LNCAP (cell line): ENCODE data around the gene S100A4.

Source experiments
- TF ChIP-seq, protein P1 (sequence below): fragments of 450-650 bp; IDR thresholded peaks from 2 replicates; pipeline ENCODE4 v1.5.1; 2017; ENCODE audit warnings: mild to moderate bottlenecking

S100A4 gene

GRCh38 chr1:153531638-153532037, 14.0 kb downstream of the S100A4 start:
- TF ChIP-seq, protein P1, sequence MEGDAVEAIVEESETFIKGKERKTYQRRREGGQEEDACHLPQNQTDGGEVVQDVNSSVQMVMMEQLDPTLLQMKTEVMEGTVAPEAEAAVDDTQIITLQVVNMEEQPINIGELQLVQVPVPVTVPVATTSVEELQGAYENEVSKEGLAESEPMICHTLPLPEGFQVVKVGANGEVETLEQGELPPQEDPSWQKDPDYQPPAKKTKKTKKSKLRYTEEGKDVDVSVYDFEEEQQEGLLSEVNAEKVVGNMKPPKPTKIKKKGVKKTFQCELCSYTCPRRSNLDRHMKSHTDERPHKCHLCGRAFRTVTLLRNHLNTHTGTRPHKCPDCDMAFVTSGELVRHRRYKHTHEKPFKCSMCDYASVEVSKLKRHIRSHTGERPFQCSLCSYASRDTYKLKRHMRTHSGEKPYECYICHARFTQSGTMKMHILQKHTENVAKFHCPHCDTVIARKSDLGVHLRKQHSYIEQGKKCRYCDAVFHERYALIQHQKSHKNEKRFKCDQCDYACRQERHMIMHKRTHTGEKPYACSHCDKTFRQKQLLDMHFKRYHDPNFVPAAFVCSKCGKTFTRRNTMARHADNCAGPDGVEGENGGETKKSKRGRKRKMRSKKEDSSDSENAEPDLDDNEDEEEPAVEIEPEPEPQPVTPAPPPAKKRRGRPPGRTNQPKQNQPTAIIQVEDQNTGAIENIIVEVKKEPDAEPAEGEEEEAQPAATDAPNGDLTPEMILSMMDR, result no peak

GRCh38 chr1:153527683-153528040, 17.9 kb downstream of the S100A4 start:
- TF ChIP-seq, protein P1, result no peak

- TF ChIP-seq, protein P1, result no peak
These were observed 18.5 kb downstream of the S100A4 start for GRCh38 chr1:153527023-153527682.

GRCh38 chr1:153526132-153526543, 19.5 kb downstream of the S100A4 start:
- TF ChIP-seq, protein P1, result no peak

GRCh38 chr1:153525088-153525728, 20.4 kb downstream of the S100A4 start:
- TF ChIP-seq, protein P1, result no peak

DNA sequence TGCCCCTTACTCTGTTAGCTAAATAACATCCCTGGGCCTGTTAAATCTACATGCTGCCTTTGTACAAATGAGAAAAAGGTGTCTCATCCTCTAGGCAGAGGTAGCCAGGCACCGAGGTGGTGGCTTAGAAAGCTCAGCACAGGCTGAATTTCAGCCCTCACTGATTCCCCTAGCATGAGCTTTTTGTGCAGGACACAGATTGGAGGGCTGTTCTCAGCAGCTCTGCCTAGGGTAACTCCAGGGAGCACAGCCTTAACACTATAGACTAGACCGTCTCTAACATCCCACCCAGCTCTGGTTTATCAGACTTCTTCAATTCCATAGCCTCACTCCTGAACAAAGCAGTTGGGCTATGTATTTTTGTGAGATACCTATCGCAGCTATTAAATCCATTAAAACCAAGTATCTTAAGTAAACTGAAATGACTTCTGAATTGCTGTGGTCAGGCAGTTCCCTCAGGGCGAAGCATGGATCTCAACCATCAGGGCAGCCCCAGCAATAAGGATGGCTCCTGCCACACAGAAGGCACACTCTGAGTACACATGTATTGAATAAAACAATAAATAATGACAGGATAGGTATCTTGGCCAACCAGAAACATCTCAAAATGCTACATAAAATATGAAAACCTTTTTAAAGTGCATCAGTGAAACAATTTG, 24.7 kb downstream of the S100A4 start:
- TF ChIP-seq, protein P1, result no peak

DNA sequence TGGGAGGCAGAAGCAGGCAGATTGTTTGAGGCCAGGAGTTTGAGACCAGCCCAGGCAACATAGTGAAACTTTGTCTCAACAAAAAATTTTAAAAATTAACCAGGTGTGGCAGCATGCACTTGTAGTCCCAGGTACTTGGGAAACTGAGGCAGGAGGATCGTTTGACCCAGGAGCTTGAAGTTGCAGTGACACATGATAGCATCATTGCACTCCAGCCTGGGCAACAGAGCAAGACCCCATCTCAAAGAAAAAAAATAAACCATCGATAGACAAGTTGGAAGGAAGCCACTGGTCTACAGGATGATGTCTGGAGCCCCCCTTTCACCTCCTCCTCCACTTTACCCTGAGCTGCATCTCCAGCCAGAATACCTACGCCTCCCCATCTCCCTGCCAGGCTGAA, 26.4 kb downstream of the S100A4 start:
- TF ChIP-seq, protein P1, result no peak
